ENCODE measurements around the gene TARS2. TPM values are rescaled to one million over a fixed set of nuclear protein-coding genes. Genes with fewer than 3 reads are reported as not detected.

The TARS2 gene
- total RNA-seq, 2 donors from 2014 or later: 10.5 to 18.1 TPM

DNA sequence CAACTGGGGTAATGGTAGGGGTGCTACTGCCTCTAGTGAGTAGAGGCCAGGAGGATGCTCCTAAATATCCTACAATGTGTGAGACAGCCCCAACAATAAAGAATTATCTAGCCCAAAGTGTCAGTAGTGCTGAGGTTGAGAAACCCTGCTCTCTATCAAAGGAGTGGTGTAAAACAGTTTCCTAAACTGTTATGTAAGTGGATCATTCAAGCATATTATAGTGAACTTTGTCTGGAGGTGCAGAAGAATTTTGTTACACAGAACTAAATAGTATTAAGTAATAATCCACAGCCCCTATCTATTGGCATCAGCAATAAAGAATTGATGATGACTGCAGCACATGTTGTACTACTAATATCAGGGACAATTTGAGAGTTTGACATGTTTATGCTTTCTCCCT is 20.3 kb upstream of the TARS2 start:
- Histone ChIP-seq H3K9me3 (no peaks in the 10 kb centered on the region), H3K27me3 (no peaks in the 10 kb centered on the region), H3K36me3 (peaks cover 48% of the 10 kb centered on the region), H3K27ac (no peak overlapping the region), H3K4me1 (peaks cover 0 to 6% of the 10 kb centered on the region in 2 donors), H3K4me3 (no peak overlapping the region)
- DNase-seq (ENCODE audit: low spot score): no peak
- TF ChIP-seq, protein P1, sequence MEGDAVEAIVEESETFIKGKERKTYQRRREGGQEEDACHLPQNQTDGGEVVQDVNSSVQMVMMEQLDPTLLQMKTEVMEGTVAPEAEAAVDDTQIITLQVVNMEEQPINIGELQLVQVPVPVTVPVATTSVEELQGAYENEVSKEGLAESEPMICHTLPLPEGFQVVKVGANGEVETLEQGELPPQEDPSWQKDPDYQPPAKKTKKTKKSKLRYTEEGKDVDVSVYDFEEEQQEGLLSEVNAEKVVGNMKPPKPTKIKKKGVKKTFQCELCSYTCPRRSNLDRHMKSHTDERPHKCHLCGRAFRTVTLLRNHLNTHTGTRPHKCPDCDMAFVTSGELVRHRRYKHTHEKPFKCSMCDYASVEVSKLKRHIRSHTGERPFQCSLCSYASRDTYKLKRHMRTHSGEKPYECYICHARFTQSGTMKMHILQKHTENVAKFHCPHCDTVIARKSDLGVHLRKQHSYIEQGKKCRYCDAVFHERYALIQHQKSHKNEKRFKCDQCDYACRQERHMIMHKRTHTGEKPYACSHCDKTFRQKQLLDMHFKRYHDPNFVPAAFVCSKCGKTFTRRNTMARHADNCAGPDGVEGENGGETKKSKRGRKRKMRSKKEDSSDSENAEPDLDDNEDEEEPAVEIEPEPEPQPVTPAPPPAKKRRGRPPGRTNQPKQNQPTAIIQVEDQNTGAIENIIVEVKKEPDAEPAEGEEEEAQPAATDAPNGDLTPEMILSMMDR (IDR thresholded peaks at IDR 0.05): no peak

DNA sequence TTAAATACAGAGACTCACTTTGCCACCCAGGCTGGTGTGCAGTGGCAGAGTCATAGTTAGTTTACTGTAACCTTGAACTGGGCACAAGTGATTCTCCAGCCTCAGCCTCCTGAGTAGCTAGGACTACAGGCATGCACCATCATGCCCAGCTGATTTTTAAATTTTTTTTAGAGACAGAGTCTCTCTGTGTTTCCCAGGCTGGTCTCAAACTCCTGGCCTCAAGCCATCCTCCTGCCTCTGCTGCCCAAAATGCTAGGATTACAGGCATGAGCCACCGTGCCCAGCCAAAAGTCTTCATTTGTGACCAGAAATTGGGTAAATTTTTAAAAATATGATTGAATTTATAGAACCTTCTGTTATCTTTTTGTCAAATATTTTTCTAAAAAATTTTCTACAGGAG is 17.9 kb upstream of the TARS2 start:
- peaks cover 0 to 10% of the 10 kb centered on the region in 2 donors for H3K4me1 ChIP-seq
- no peak overlapping the region for H3K4me3 ChIP-seq
- H3K27me3 ChIP-seq: no peaks in the 10 kb centered on the region
- no peaks in the 10 kb centered on the region for H3K9me3 ChIP-seq
- H3K27ac ChIP-seq: no peak overlapping the region
- TF ChIP-seq, protein P1 (IDR thresholded peaks at IDR 0.05): no peak
- peaks cover 53% of the 10 kb centered on the region for H3K36me3 ChIP-seq
- no peak for DNase-seq (ENCODE audit: low spot score)

DNA sequence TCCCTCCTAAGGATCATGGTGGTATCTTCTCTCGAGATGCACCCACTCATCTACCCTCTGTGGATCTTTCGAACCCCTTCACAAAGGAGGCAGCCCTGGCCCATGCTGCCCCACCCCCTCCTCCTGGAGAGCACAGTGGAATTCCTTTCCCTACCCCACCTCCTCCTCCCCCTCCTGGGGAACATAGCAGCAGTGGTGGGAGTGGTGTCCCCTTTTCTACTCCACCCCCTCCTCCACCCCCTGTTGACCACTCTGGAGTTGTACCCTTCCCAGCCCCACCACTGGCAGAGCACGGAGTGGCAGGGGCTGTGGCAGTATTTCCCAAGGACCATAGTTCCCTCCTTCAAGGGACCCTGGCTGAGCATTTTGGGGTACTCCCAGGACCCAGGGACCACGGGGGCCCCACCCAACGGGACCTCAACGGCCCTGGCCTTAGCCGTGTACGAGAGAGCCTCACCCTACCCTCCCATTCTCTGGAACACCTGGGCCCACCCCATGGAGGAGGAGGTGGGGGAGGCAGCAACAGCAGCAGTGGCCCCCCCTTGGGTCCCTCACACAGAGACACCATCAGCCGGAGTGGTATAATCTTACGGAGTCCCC is 14.5 kb upstream of the TARS2 start:
- peaks cover 32% of the 10 kb centered on the region for H3K36me3 ChIP-seq
- no peaks in the 10 kb centered on the region for H3K9me3 ChIP-seq
- TF ChIP-seq, protein P1 (IDR thresholded peaks at IDR 0.05): no peak
- H3K27me3 ChIP-seq: no peaks in the 10 kb centered on the region
- H3K4me3 ChIP-seq: no peak overlapping the region
- peaks cover 0 to 23% of the 10 kb centered on the region in 2 donors for H3K4me1 ChIP-seq
- no peak for DNase-seq (ENCODE audit: low spot score)
- no peak overlapping the region for H3K27ac ChIP-seq

DNA sequence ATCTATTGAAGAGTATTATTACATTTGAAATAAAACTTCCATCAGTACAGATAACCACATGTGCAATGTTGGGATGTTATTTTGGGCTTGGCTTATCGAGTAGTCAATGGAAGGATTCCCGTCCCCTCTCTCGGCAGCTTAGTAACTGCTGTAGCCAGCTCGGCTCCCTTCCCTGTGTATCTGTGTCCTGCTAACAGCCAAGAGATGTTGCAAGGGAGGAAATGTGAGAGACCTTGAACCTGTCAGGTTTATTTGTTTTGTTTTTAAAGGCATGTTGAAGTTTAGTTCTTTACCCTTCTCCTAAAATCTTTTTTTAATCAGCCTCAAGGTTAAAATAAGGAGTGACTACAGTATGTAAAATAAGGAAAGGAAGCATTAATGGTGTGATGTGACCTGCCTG is 13.6 kb upstream of the TARS2 start:
- no peak for DNase-seq (ENCODE audit: low spot score)
- H3K9me3 ChIP-seq: no peaks in the 10 kb centered on the region
- H3K27ac ChIP-seq: peak overlapping the region; percentile 27 to 44
- H3K4me3 ChIP-seq: no peak overlapping the region
- H3K4me1 ChIP-seq: peaks cover 0 to 25% of the 10 kb centered on the region in 2 donors
- H3K27me3 ChIP-seq: no peaks in the 10 kb centered on the region
- H3K36me3 ChIP-seq: peaks cover 32% of the 10 kb centered on the region
- TF ChIP-seq, protein P1 (IDR thresholded peaks at IDR 0.05): no peak

DNA sequence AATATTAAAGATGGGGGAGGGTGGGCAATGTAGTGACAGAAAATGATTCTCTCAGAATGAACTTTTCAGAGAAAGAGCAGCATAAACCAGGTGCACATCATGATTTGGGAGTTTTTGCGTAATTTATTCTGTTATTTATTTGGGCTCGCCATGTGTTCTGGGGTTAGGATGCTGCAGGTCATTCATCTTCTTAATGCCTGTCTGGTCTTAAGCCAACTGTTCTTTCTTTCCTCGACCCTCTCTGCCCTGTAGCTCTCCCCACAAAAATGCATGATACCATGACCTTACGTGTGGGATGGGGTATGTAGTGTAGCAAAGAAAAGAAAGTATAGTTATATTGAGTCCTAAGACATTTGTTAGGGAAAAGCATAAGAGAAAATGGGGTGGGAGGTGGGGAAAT is 12.3 kb upstream of the TARS2 start:
- Histone ChIP-seq H3K4me3 (no peak overlapping the region), H3K36me3 (peaks cover 30% of the 10 kb centered on the region), H3K9me3 (no peaks in the 10 kb centered on the region), H3K4me1 (peaks cover 0 to 25% of the 10 kb centered on the region in 2 donors), H3K27me3 (no peaks in the 10 kb centered on the region), H3K27ac (no peak overlapping the region)
- TF ChIP-seq, protein P1 (IDR thresholded peaks at IDR 0.05): no peak
- no peak for DNase-seq (ENCODE audit: low spot score)

DNA sequence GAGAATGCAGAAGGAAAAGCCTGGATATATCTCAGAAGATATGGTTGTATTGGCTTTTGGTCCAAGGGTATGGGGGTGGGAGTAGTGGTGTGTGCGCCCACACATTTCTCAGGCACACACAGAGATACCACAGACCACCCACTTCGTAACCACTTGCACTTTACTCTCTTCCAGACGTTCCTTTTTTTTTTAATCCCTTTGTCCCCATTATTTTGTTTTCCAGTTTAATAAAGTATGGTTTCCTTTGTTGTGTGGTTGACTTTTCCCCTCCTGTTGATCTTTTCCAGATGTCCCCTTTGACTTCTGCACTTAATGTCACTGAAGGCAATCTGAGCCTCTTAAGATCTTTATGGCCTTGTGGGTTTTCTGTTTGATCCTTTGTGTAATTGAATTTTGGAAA is 10.5 kb upstream of the TARS2 start:
- no peaks in the 10 kb centered on the region for H3K9me3 ChIP-seq
- TF ChIP-seq, protein P1 (IDR thresholded peaks at IDR 0.05): no peak
- peak overlapping the region in 1 of 2 donors; percentile 32 for H3K27ac ChIP-seq
- peaks cover 11% of the 10 kb centered on the region for H3K36me3 ChIP-seq
- H3K27me3 ChIP-seq: no peaks in the 10 kb centered on the region
- H3K4me3 ChIP-seq: no peak overlapping the region
- DNase-seq (ENCODE audit: low spot score): no peak
- peaks cover 0 to 20% of the 10 kb centered on the region in 2 donors for H3K4me1 ChIP-seq

All from right atrium auricular region (tissue), 2 donors.